SU-DHL-6 (cell line): ENCODE data around the gene PPP1R13L.
"Not testable (repeated sequence)": the region's sequence is repeated elsewhere in the genome, so short reads cannot be mapped to it uniquely, and the experiment has no call there.

ENCODE experiments used
- CTCF ChIP-seq: fragments of 200-600 bp; sonication (generic); IDR thresholded peaks from one replicate; pipeline ENCODE4 v1.5.1; 2017; ENCODE audit warnings: antibody characterized with exemption, mild to moderate bottlenecking, low read length, moderate library complexity; ENCODE audit not compliant: insufficient read depth, poor library complexity, severe bottlenecking
- EZH2phosphoT487 ChIP-seq: fragments of 200-600 bp; sonication (generic), shearing (Covaris generic); conservative IDR thresholded peaks from 2 replicates; pipeline ENCODE4 v1.6.1; 2018; ENCODE audit warnings: mild to moderate bottlenecking, antibody characterized with exemption, low read length, moderate library complexity, mixed read lengths

- not testable (repeated sequence) for TF ChIP-seq CTCF, EZH2phosphoT487
These were observed 25.0 kb upstream of the PPP1R13L start for GRCh38 chr19:45429896-45430295.
